Adipocyte (in vitro differentiated cells): ENCODE measurements around the gene NUBPL.
"Not testable (repeated sequence)": the region's sequence is repeated elsewhere in the genome, so short reads cannot be mapped to it uniquely, and the experiment has no call there.

ENCODE experiments used
- DNase-seq: peaks from one replicate; pipeline ENCODE4 v3.0.0-alpha.2; 2015; ENCODE audit warnings: low read depth
- H3K27me3 ChIP-seq: replicated peaks from 2 replicates; pipeline ENCODE4 v1.7.0; 2013; ENCODE audit warnings: mild to moderate bottlenecking, low read length, moderate library complexity; ENCODE audit not compliant: control insufficient read depth, insufficient read depth
- H3K36me3 ChIP-seq: 2 replicates; pipeline ENCODE4 v1.7.0; 2013; ENCODE audit warnings: low read length, mild to moderate bottlenecking, moderate library complexity; ENCODE audit not compliant: control insufficient read depth, insufficient read depth, severe bottlenecking
- H3K4me1 ChIP-seq: 2 replicates; pipeline ENCODE4 v1.7.0; 2013; ENCODE audit warnings: mild to moderate bottlenecking, low read length, moderate library complexity; ENCODE audit not compliant: control insufficient read depth, insufficient read depth
- H3K4me3 ChIP-seq: 2 replicates; pipeline ENCODE4 v1.7.0; 2013; ENCODE audit warnings: mild to moderate bottlenecking, low read length, moderate library complexity
- H3K9ac ChIP-seq: 2 replicates; pipeline ENCODE4 v1.7.0; 2013; ENCODE audit warnings: mild to moderate bottlenecking, low read length, moderate library complexity
- H3K9me3 ChIP-seq: 2 replicates; pipeline ENCODE4 v1.7.0; 2013; ENCODE audit warnings: mild to moderate bottlenecking, low read length, moderate library complexity; ENCODE audit not compliant: control insufficient read depth

The NUBPL gene

DNA sequence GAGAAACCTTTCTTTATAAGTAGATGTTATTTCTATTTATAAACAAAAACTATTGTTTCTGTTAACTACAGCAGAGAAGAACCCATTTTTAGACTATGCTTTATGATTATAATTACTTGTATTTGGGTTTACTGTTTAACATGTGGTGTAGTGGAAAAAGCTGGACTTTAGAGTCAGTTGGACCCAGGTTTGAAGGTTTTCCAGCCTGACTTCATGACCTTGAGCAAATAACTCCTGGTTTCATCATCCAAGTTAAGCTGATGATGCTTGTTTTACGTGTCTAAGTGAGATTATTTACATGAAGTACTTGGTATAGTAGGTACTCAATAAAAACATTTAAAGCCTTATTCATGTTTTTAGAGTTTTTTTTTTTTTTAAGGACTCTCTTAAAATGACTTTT, 294.1 kb downstream of the NUBPL start:
- no peak for DNase-seq
- Histone ChIP-seq H3K9ac (no peak overlapping the region), H3K4me1 (peaks cover 6% of the 10 kb centered on the region), H3K27me3 (no peaks in the 10 kb centered on the region), H3K4me3 (no peak overlapping the region), H3K9me3 (no peaks in the 10 kb centered on the region), H3K36me3 (no peaks in the 10 kb centered on the region)

DNA sequence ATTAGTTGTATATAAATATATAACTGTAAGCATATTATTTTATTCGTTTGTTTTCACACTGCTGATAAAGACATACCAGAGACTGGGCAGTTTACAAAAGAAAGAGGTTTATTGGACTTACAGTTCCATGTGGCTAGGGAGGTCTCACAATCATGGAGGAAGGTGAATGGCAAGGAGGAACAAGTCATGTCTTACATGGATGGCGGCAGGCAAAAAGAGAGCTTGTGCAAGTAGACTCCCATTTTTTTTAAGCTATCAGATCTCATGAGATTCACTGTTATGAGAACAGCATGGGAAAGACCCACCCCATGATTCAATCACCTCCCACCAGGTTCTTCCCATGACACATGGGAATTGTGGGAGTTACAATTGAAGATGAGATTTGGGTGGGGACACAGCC, 294.8 kb downstream of the NUBPL start:
- H3K9ac ChIP-seq, H3K9me3 ChIP-seq, H3K27me3 ChIP-seq, DNase-seq, H3K4me3 ChIP-seq, H3K4me1 ChIP-seq, H3K36me3 ChIP-seq: not testable (repeated sequence)

DNA sequence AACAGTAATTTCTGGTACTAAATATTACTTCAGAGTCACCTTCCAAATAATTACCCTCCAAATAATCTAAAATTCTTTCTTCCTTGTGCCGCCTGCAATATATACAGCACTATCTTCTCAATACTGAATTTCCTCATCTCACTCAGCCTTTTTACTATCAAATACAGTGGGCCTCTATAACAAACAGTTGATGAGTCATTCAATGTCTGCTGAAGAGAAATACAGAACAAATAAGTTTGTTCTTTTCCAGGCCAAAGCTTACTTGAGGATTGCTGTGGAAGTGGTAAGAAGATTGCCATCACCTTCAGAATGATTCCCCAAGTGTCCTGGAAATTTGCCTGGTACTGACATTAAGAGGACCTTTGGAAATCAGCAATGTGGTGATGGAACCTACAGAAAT, 297.7 kb downstream of the NUBPL start:
- Histone ChIP-seq H3K36me3 (no peaks in the 10 kb centered on the region), H3K4me3 (no peak overlapping the region), H3K9ac (no peak overlapping the region), H3K4me1 (peaks cover 6% of the 10 kb centered on the region), H3K9me3 (no peaks in the 10 kb centered on the region), H3K27me3 (no peaks in the 10 kb centered on the region)
- peak; percentile 54 for DNase-seq

DNA sequence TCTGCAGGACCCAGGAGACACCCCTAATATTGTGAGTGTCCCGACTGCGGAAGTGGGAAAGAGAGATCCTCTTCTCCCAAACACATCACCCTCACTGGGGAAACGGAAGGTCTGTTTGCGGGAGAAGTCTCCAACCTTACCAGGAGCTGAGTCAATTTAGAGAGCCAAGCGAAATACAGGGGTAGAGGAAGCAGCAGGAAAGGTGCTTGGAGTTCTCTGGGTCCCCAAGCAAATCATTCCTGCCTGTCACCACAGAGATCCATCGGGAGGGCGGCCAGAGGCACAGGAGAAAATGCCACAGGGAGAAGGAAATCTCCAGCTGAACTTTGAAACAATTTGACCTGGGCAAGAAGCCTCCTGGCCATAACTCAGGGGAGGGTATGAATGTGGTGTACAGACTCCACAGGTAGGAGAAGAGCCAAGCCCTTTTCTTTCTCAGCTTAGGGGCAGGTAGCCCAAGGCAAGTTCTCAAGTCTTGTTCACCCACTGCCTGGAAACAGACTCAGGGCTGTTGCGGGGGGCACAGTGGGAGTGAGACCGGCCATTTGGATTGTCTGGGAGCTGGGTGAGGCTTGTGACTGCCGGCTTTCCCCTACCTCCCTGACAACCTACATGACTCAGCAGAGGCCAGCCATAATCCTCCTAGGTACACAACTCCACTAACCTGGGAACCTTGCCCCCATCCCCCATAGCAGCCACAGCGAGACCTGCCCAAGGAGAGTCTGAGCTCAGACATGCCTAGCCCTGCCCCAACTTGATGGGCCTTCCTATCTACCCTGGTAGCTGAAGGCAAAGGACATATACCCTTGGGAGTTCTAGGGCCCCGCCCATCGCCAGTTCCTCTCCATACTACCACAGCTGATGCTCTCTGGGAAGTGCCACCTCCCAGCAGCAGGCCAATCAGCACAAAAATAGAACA, 304.0 kb downstream of the NUBPL start:
- Histone ChIP-seq H3K4me3 (no peak overlapping the region), H3K9me3 (peaks cover 3% of the 10 kb centered on the region), H3K27me3 (no peaks in the 10 kb centered on the region), H3K36me3 (no peaks in the 10 kb centered on the region), H3K9ac (no peak overlapping the region), H3K4me1 (no peaks in the 10 kb centered on the region)
- no peak for DNase-seq

DNA sequence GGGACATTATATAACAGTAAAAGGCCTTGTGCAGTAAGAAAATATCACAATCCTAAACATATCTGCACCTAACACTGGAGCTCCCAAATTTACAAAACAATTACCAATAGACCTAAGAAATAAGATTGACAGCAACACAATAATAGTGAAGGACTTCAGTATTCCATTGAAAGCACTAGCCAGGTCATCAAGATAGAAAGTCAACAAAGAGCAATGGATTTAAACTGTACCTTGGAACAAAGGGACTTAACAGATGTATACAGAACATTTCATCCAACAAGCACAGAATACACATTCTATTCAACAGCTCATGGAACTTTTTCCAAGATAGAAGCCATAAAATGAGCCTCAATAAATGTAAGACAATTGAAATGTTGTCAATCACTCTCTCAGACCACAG, 306.4 kb downstream of the NUBPL start:
- DNase-seq = no peak
- Histone ChIP-seq H3K4me3 (no peak overlapping the region), H3K27me3 (no peaks in the 10 kb centered on the region), H3K36me3 (no peaks in the 10 kb centered on the region), H3K9ac (no peak overlapping the region), H3K4me1 (no peaks in the 10 kb centered on the region), H3K9me3 (peaks cover 3% of the 10 kb centered on the region)

DNA sequence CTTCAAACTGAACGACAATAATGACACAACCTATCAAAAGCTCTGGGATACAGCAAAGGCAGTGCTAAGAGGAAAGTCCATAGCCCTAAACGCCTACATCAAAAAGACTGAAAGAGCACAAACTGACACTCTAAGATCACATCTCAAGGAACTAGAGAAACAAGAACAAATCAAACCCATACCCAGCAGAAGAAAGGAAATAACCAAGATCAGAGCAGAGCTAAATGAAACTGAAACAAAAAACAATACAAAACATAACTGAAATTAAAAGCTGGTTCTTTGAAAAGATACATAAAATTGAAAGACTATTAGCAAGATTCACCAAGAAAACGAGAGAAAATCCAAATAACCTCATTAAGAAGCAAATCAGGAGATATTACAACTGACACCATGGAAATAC, 306.9 kb downstream of the NUBPL start:
- H3K4me3 ChIP-seq, H3K36me3 ChIP-seq, H3K9me3 ChIP-seq, H3K4me1 ChIP-seq, DNase-seq, H3K9ac ChIP-seq, H3K27me3 ChIP-seq: not testable (repeated sequence)

DNA sequence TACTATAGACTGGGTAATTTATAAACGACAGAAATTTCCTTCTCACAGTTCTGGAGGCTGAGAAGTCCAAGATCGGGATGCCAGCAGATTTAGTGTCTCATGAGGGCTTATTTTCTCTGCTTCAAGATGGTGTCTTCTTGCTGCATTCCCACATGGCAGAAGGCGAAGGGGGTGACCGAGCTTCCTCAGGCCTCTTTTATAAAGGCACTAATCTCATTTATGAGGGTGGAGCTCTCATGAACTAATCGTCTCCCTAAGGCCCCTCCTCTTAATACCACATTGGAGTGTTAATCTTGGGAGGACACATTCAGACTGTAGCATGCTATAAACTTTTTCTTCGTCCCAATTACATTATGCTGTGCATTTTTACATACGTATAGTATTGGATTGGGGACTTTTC, 315.5 kb downstream of the NUBPL start:
- Histone ChIP-seq H3K9ac (no peak overlapping the region), H3K4me3 (peak overlapping the region; percentile 70), H3K27me3 (no peaks in the 10 kb centered on the region), H3K9me3 (no peaks in the 10 kb centered on the region), H3K36me3 (no peaks in the 10 kb centered on the region), H3K4me1 (peaks cover 17% of the 10 kb centered on the region)
- no peak for DNase-seq

DNA sequence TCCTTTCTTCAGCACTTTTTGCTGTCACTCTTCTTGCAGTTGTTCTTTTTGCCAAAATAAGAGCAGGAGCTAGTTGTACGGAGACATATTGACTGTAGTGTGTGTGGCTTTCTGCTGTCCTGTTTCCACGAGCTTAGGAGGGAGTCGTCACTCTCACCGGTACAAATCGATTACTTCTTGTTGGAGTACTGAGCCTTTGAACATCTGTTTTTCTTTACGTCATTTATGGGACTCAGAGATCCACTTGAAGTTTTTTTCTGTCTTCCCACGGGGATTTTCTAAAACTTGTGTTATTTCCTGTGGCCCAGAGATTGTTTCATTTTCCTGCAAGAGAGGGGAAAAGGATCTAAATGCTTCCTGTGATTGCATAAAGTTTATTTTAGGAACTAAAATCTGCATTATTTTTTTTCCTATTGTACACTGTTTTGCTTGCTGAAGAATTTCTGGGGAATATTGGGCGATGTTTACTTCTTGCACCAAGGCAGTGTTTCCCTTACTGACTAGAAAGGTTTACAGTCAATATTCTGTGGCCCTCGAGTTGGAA, 316.1 kb downstream of the NUBPL start:
- Histone ChIP-seq H3K36me3 (no peaks in the 10 kb centered on the region), H3K27me3 (no peaks in the 10 kb centered on the region), H3K4me1 (peaks cover 23% of the 10 kb centered on the region), H3K9ac (peak overlapping the region; percentile 46), H3K9me3 (no peaks in the 10 kb centered on the region), H3K4me3 (peak overlapping the region; percentile 70)
- peak; percentile 53 for DNase-seq

DNA sequence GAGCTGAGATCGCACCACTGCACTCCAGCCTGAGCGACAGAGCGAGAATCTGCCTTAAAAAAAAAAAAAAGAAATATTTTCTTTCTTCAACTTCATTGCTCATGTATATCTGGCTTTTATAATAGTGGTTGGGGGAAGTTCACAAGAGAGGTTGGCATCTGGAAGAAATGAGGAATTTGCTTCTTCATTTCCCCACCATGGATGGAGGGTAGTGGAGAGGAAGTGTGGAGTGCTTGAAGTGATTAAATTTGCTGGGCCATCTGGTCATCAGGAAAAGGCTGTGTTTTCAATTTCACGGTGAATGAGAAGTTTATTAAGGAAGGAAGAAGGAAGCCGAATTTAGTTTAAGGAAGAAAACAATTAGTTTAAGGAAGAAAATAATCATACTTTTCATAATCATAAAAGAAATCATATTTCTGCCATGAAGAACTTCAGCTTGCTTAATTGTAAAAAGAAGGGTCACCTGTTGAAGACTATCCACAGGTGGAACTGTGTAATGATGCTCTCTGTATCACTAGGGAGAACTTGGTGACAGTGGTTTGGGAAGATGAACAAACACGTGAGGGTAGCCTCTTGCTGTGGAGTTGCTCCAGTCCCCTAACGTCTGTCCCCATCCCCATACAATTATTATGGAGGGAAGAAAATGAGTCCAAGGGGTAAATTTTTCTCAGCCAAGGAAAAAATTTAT, 318.6 kb downstream of the NUBPL start:
- Histone ChIP-seq H3K27me3 (no peaks in the 10 kb centered on the region), H3K36me3 (no peaks in the 10 kb centered on the region), H3K9ac (no peak overlapping the region), H3K4me1 (peaks cover 23% of the 10 kb centered on the region), H3K9me3 (no peaks in the 10 kb centered on the region), H3K4me3 (no peak overlapping the region)
- DNase-seq = no peak

DNA sequence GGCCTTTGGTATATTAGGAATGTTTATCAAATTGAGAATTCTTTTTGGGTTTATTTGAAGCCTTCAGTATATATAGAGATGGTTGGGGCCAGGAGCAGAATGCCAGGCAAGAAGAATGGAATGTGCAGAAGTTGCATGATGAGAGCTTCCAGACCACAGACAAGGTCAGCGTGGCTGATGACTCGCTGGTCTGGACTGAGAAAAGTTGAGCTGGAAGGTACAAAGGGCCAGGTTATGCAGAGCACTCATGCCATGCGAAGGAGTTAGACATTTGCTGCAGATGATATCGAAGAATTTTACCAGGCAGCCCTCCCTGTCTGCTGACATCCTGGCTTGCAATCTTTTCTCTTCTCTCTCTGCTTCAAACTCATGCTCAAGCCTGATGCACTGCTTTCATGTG, 319.7 kb downstream of the NUBPL start:
- Histone ChIP-seq H3K36me3 (no peaks in the 10 kb centered on the region), H3K9ac (no peak overlapping the region), H3K9me3 (no peaks in the 10 kb centered on the region), H3K4me3 (no peak overlapping the region), H3K27me3 (no peaks in the 10 kb centered on the region), H3K4me1 (peaks cover 23% of the 10 kb centered on the region)
- peak; percentile 90 for DNase-seq

DNA sequence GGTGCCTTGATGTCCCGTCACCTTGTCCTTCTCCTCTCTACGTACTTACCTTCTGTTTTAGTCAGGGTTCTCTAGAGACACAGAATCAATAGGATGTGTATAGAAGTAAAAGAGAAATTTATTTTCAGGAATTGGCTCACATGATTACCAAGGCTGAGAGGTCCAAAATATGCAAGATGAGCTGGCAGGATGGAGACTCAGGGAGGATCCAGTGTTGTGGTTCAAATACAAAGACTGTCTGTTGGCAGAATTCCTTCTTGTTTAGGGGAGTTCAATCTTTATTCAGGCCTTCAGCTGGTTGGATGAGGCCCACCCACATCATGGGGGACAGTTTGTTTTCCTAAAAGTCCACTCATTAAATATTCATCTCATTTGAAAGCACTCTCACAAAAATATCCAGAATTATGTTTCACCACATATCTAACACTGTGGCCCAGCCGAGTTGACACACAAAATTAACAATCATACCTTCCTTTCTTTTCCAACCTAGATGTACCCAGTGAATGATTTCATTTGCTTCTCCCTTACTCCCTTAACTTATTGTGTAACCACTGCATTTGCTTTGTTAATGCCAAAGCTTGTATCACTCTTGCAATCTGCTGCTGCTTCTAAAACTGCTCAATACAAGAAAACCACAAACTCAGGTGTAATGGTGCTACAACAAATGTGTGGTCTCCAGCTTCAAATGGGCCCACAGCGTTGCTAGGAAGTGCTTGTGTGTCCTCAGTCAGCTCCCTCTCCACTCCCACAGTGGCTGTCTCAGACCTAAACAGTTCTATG, 320.5 kb downstream of the NUBPL start:
- Histone ChIP-seq H3K36me3 (no peaks in the 10 kb centered on the region), H3K4me1 (peaks cover 27% of the 10 kb centered on the region), H3K9me3 (no peaks in the 10 kb centered on the region), H3K9ac (no peak overlapping the region), H3K27me3 (no peaks in the 10 kb centered on the region), H3K4me3 (no peak overlapping the region)
- peak; percentile 33 for DNase-seq
